HepG2 (cell line): ENCODE data around the gene COG4. TPM values are rescaled to one million over a fixed set of nuclear protein-coding genes. Genes with fewer than 3 reads are reported as not detected.

Experiments
- ATAC-seq: fragments of 200-7000 bp; cut with Tn5 transposase; 3 replicates; pipeline ENCODE4 v1.9.1; 2020; ENCODE audit warnings: mild to moderate bottlenecking, moderate library complexity
- BruUV-seq: library from RNA; stranded (reverse); fragments of 400-500 nt; replicated peaks from 2 replicates; lab custom pipeline; 2021; lab: Mats Ljungman, UMichigan
- CTCF ChIA-PET: fragments of 300-600 bp; formaldehyde crosslinking; extraction: SDS; loops from one replicate; lab custom pipeline; 2021; ENCODE audit warnings: low total read pairs, inconsistent platforms, low intra/inter-chr PET ratio; lab: Yijun Ruan, JAX
- POLR2A ChIA-PET: fragments of 350-600 bp; sonication (Branson Sonifier 250); formaldehyde crosslinking; loops from one replicate; lab custom pipeline; 2020; ENCODE audit warnings: antibody characterized with exemption, inconsistent platforms; lab: Yijun Ruan, JAX
- DNase-seq: peaks from one replicate; pipeline ENCODE4 v3.0.0-alpha.2; 2015; ENCODE audit warnings: low spot score
- FAIRE-seq: peaks from 3 replicates; lab custom pipeline; 2011; peaks lifted over from hg19 to GRCh38; lab: Jason Lieb, UNC
- H2AFZ ChIP-seq: one replicate; pipeline ENCODE4 v1.6.1; 2011; ENCODE audit warnings: low read length, inconsistent platforms
- H3K27ac ChIP-seq: fragments of 300-600 bp; 3 replicates; pipeline ENCODE4 v1.8.0; 2011; ENCODE audit warnings: mixed run types, mild to moderate bottlenecking, mixed read lengths, low read length, inconsistent platforms; ENCODE audit not compliant: insufficient read depth; ENCODE audit errors: extremely low read length
- H3K27me3 ChIP-seq, 2 experiments: fragments of 200-600 bp in 1 of 2; 2 replicates in 1 of 2; 3 replicates in 1 of 2; pipeline versions ENCODE4 v1.6.0 to v1.8.0; 2011; ENCODE audit warnings: low read length in 2 of 2, mild to moderate bottlenecking in 2 of 2, moderate library complexity in 2 of 2, inconsistent platforms in 1 of 2; ENCODE audit not compliant: insufficient read depth in 2 of 2, control insufficient read depth in 1 of 2
- H3K36me3 ChIP-seq, 2 experiments: fragments of 200-600 bp in 1 of 2; replicated peaks in 1 of 2; 2 replicates in 1 of 2; 3 replicates in 1 of 2; pipeline versions ENCODE4 v1.5.1 to v1.8.0; 2011; ENCODE audit warnings: low read length in 2 of 2, inconsistent platforms in 1 of 2; ENCODE audit not compliant: insufficient read depth in 2 of 2, control insufficient read depth in 1 of 2
- H3K4me1 ChIP-seq: 2 replicates; pipeline ENCODE4 v1.5.1; 2012; ENCODE audit warnings: low read length, inconsistent platforms; ENCODE audit not compliant: insufficient read depth
- H3K4me2 ChIP-seq: 2 replicates; pipeline ENCODE4 v1.6.0; 2011; ENCODE audit warnings: low read depth, low read length, inconsistent platforms
- H3K4me3 ChIP-seq, 3 experiments: fragments of 200-600 bp in 1 of 3; sonication (generic), shearing (Covaris generic) in 1 of 3; replicated peaks in 1 of 3; 2 replicates each; pipeline ENCODE4 v1.5.1; 2011 to 2016; ENCODE audit warnings: low read length in 3 of 3, inconsistent platforms in 2 of 3, low read depth in 2 of 3, mild to moderate bottlenecking in 2 of 3, control low read depth in 1 of 3, mixed read lengths in 1 of 3; ENCODE audit not compliant: insufficient read depth in 1 of 3
- H3K79me2 ChIP-seq: one replicate; pipeline ENCODE4 v1.6.1; 2011; ENCODE audit warnings: low read length, inconsistent platforms; ENCODE audit not compliant: insufficient read depth
- H3K9ac ChIP-seq: 2 replicates; pipeline ENCODE4 v1.6.0; 2011; ENCODE audit warnings: mild to moderate bottlenecking, low read depth, low read length, inconsistent platforms; ENCODE audit not compliant: insufficient read depth
- H3K9me3 ChIP-seq: 2 replicates; pipeline ENCODE4 v1.5.1; 2012; ENCODE audit warnings: mild to moderate bottlenecking, low read length
- H4K20me1 ChIP-seq: 2 replicates; pipeline ENCODE4 v1.6.0; 2011; ENCODE audit warnings: inconsistent platforms, mild to moderate bottlenecking, low read length, moderate library complexity; ENCODE audit not compliant: insufficient read depth
- DNMT3B ChIP-seq: conservative IDR thresholded peaks from 2 replicates; pipeline ENCODE4 v1.6.1; 2016; ENCODE audit warnings: missing biosample characterization, control low read depth
- DR1 ChIP-seq: sonication (generic); formaldehyde crosslinking; IDR thresholded peaks from 2 replicates; pipeline ENCODE4 v1.8.0; 2021; ENCODE audit warnings: mild to moderate bottlenecking, missing genetic modification reagents, inconsistent platforms
- EHMT2 ChIP-seq: fragments of 200-600 bp; sonication (generic); IDR thresholded peaks from 2 replicates; pipeline ENCODE4 v1.7.0; 2017; ENCODE audit warnings: antibody characterized with exemption, low read depth, low read length, borderline replicate concordance
- ETV5 ChIP-seq: IDR thresholded peaks from 2 replicates; pipeline ENCODE4 v1.6.1; 2018; ENCODE audit warnings: missing biosample characterization, missing genetic modification reagents, inconsistent platforms, borderline replicate concordance
- FIP1L1 ChIP-seq: fragments of 200-400 bp; formaldehyde crosslinking; IDR thresholded peaks from 2 replicates; pipeline ENCODE4 v1.6.1; 2018; ENCODE audit warnings: low read depth, mild to moderate bottlenecking, low read length, moderate library complexity, borderline replicate concordance; ENCODE audit not compliant: insufficient read depth
- GMEB2 ChIP-seq: IDR thresholded peaks from 2 replicates; pipeline ENCODE4 v1.6.1; 2016; ENCODE audit warnings: missing biosample characterization, missing genetic modification reagents, low read depth
- MXI1 ChIP-seq: IDR thresholded peaks from 3 replicates; pipeline ENCODE4 v1.6.1; 2012; ENCODE audit warnings: low read depth, low read length, inconsistent platforms, borderline replicate concordance
- NCOA5 ChIP-seq: sonication (generic); formaldehyde crosslinking; IDR thresholded peaks from 2 replicates; pipeline ENCODE4 v1.4.0; 2020; ENCODE audit warnings: missing genetic modification reagents
- PCBP2 ChIP-seq: fragments of 200-400 bp; formaldehyde crosslinking; optimal IDR thresholded peaks from 2 replicates; pipeline ENCODE3; 2018; ENCODE audit warnings: low read length, low read depth; ENCODE audit not compliant: poor library complexity, severe bottlenecking
- PHF8 ChIP-seq: sonication (generic); formaldehyde crosslinking; IDR thresholded peaks from 2 replicates; pipeline ENCODE4 v1.5.0; 2020; ENCODE audit warnings: missing genetic modification reagents
- POLR2A ChIP-seq, 2 experiments: IDR thresholded peaks; 2 replicates each; pipeline ENCODE4 v1.6.1; 2011; ENCODE audit warnings: low read depth in 2 of 2, low read length in 2 of 2, mild to moderate bottlenecking in 1 of 2, moderate library complexity in 1 of 2; ENCODE audit not compliant: insufficient read depth in 1 of 2
- REST ChIP-seq, 2 experiments: IDR thresholded peaks; 2 replicates each; pipeline ENCODE4 v1.6.1; 2011 to 2012; ENCODE audit warnings: low read length in 2 of 2, borderline replicate concordance in 1 of 2, low read depth in 1 of 2, mild to moderate bottlenecking in 1 of 2, moderate library complexity in 1 of 2
- ZFY ChIP-seq: sonication (generic); formaldehyde crosslinking; IDR thresholded peaks from 2 replicates; pipeline ENCODE4 v1.4.0; 2020; ENCODE audit warnings: missing genetic modification reagents
- ZNF432 ChIP-seq: sonication (generic); formaldehyde crosslinking; IDR thresholded peaks from 2 replicates; pipeline ENCODE4 v1.5.0; 2020; ENCODE audit warnings: missing genetic modification reagents, mild to moderate bottlenecking, borderline replicate concordance
- ZNF597 ChIP-seq: sonication (generic); formaldehyde crosslinking; IDR thresholded peaks from 2 replicates; pipeline ENCODE4 v1.5.0; 2020; ENCODE audit warnings: missing genetic modification reagents
- ZNF670 ChIP-seq: sonication (generic); formaldehyde crosslinking; IDR thresholded peaks from 2 replicates; pipeline ENCODE4 v1.8.0; 2022; ENCODE audit warnings: mild to moderate bottlenecking, missing genetic modification reagents, borderline replicate concordance
- WGBS: methylation state at CpG from one replicate; pipeline ENCODE4 v1.1.6; 2017; ENCODE audit warnings: low lambda C conversion rate; 5-methylcytosine and 5-hydroxymethylcytosine counted together
- in situ Hi-C: cut with HindIII; loops from 2 replicates; pipeline ENCODE4 v1.10.0; 2017; ENCODE audit warnings: low pct_unique_long_range_greater_than_20kb; ENCODE audit not compliant: extremely low pct_ligation_motif_present
- intact Hi-C: fragments of 100-400 bp; cut with micrococcal nuclease; formaldehyde crosslinking; loops from one replicate; pipeline ENCODE4 v1.10.0; 2022; ENCODE audit not compliant: unreplicated experiment
- polyA plus RNA-seq, 8 experiments: library from polyadenylated mRNA; depleted of rRNA in 3 of 8; stranded (reverse) in 7 of 8; unstranded in 1 of 8; fragments of >200 nt; fragmentation: Illumina TruSeq in 4 of 8; extraction: Trizol in 4 of 8; gene quantifications; 2 replicates each; pipeline versions ENCODE4 v1.2.1 to v1.2.3, GENCODE V29; 2011 to 2016; ENCODE audit warnings: low read depth in 4 of 8, missing spikeins in 1 of 8, mixed read lengths in 1 of 8; ENCODE audit not compliant: insufficient read depth in 1 of 8
- total RNA-seq, 5 experiments: library from RNA; depleted of rRNA; stranded (reverse); fragments of >200 nt; fragmentation: Illumina TruSeq; extraction: Trizol; gene quantifications; 2 replicates each; pipeline ENCODE4 v1.2.3, GENCODE V29; 2016; ENCODE audit warnings: low read depth in 1 of 5

Gene COG4
- total and polyA plus RNA-seq, 2 of the 13 experiments (the other 11 are each of a cell fraction or from before 2014, with no cell fraction given): 51.1 to 73.8 TPM

GRCh38 chr16:70454222-70455034 lies 68.9 kb downstream of the COG4 start, which contains the start of gene FCSK (continued):
- peak in 1 of 2 experiments; percentile 49; a peak in 1 of 4 replicates for TF ChIP-seq REST (IDR thresholded peaks at IDR 0.05; ENCODE audit: borderline replicate concordance in 1 of 2, low read depth in 1 of 2, low read length in 2 of 2)
- TF ChIP-seq EHMT2: no peak
- TF ChIP-seq ZNF670 (CRISPR knock-in tag): no peak
- TF ChIP-seq FIP1L1: no peak
- no peak for TF ChIP-seq PCBP2
- peak; percentile 90 for TF ChIP-seq ZFY (CRISPR knock-in tag)
- peak; percentile 89 for TF ChIP-seq DR1 (CRISPR knock-in tag)

- ATAC-seq (peak; percentile 16), DNase-seq (no peak), FAIRE-seq (no peak)
- intact Hi-C loops (loop anchor here (1.0 to 5.0 kb wide), 4 partner anchors 26 to 72 kb away; no protein-coding TSS in a partner anchor), in situ Hi-C loops (no loop called here)
- peak overlapping the region; percentile 88 to 90 (median 89) for H3K4me3 ChIP-seq
- ChIA-PET POLR2A (interaction anchor here (0.7 to 4.9 kb wide), 19 partner anchors 9 to 107 kb away, joined by 3 to 96 read pairs (median 4); partner anchors contain the start of genes DDX19A and ST3GAL2), CTCF (interaction anchor here (1.2 kb wide), 1 partner anchor 73 kb away, joined by 3 read pairs; no protein-coding TSS in a partner anchor)
- peak overlapping the region; percentile 73 for H3K4me2 ChIP-seq
- peak overlapping the region; percentile 86 for H2AFZ ChIP-seq
- no peaks in the 10 kb centered on the region for H3K79me2 ChIP-seq
- BruUV-seq: no TSS peak
- H3K9ac ChIP-seq: peak overlapping the region; percentile 98
- H3K9me3 ChIP-seq: no peaks in the 10 kb centered on the region
- no peaks in the 10 kb centered on the region for H3K36me3 ChIP-seq
- under 1% methylated on average over 8 of the region's 8 CpGs for WGBS
- H3K4me1 ChIP-seq: peaks cover 45% of the 10 kb centered on the region
- no peaks in the 10 kb centered on the region for H4K20me1 ChIP-seq
- H3K27ac ChIP-seq: peak overlapping the region; percentile 97
- no peaks in the 10 kb centered on the region; a peak in 1 of 5 replicates for H3K27me3 ChIP-seq
- no peak for TF ChIP-seq ZNF597 (CRISPR knock-in tag)
- peak; percentile 40; the same call in 1 of the 3 replicates for TF ChIP-seq MXI1
- TF ChIP-seq DNMT3B (CRISPR knock-in tag): no peak
- TF ChIP-seq GMEB2: no peak
- TF ChIP-seq NCOA5 (CRISPR knock-in tag): no peak
- TF ChIP-seq PHF8 (CRISPR knock-in tag): no peak
- peak; percentile 41 to 63; a peak in 3 of 4 replicates for TF ChIP-seq POLR2A (IDR thresholded peaks at IDR 0.05; ENCODE audit: insufficient read depth in 1 of 2, low read depth in 2 of 2, low read length in 2 of 2)
- TF ChIP-seq ZNF432 (CRISPR knock-in tag): no peak
- TF ChIP-seq ETV5: peak; percentile 48; the same call in 1 of the 2 replicates
Observed at GRCh38 chr16:70453892-70454221, 69.5 kb downstream of the COG4 start.
